Measurements from ENCODE around the gene VAV1.
"Not testable (repeated sequence)": the region's sequence is repeated elsewhere in the genome, so short reads cannot be mapped to it uniquely, and the experiment has no call there.

The VAV1 gene

GRCh38 chr19:6862673-6863078 is 90.2 kb downstream of the VAV1 start:
- H3K27ac ChIP-seq (ENCODE audit: low read depth in 2 of 2, low read length in 2 of 2) = no peak overlapping the region
- peak overlapping the region in 1 of 2 donors; percentile 56 for H3K4me3 ChIP-seq (ENCODE audit: low read length in 2 of 2)
- no peaks in the 10 kb centered on the region for H3K9me3 ChIP-seq (ENCODE audit: control insufficient read depth in 2 of 2, low read length in 2 of 2)
- H3K27me3 ChIP-seq (ENCODE audit: control insufficient read depth in 2 of 2, insufficient read depth in 2 of 2, low read length in 2 of 2) = no peaks in the 10 kb centered on the region
- peaks cover 0 to 4% of the 10 kb centered on the region in 2 donors for H3K4me1 ChIP-seq (ENCODE audit: control insufficient read depth in 2 of 2, insufficient read depth in 2 of 2, low read length in 2 of 2)
- no peak overlapping the region for H3K9ac ChIP-seq (ENCODE audit: low read depth in 1 of 2, low read length in 2 of 2)
- no peaks in the 10 kb centered on the region for H3K36me3 ChIP-seq (ENCODE audit: control insufficient read depth in 2 of 2, insufficient read depth in 2 of 2, low read length in 2 of 2)

GRCh38 chr19:6864325-6864940 is 91.9 kb downstream of the VAV1 start:
- Histone ChIP-seq H3K9ac (ENCODE audit: low read depth in 1 of 2, low read length in 2 of 2) (no peak overlapping the region), H3K27ac (ENCODE audit: low read depth in 2 of 2, low read length in 2 of 2) (no peak overlapping the region), H3K27me3 (ENCODE audit: control insufficient read depth in 2 of 2, insufficient read depth in 2 of 2, low read length in 2 of 2) (no peaks in the 10 kb centered on the region), H3K9me3 (ENCODE audit: control insufficient read depth in 2 of 2, low read length in 2 of 2) (no peaks in the 10 kb centered on the region), H3K36me3 (ENCODE audit: control insufficient read depth in 2 of 2, insufficient read depth in 2 of 2, low read length in 2 of 2) (no peaks in the 10 kb centered on the region), H3K4me3 (ENCODE audit: low read length in 2 of 2) (no peak overlapping the region), H3K4me1 (ENCODE audit: control insufficient read depth in 2 of 2, insufficient read depth in 2 of 2, low read length in 2 of 2) (peaks cover 0 to 4% of the 10 kb centered on the region in 2 donors)

- no peak overlapping the region for H3K27ac ChIP-seq (ENCODE audit: low read depth in 2 of 2, low read length in 2 of 2)
- H3K9me3 ChIP-seq (ENCODE audit: control insufficient read depth in 2 of 2, low read length in 2 of 2) = no peaks in the 10 kb centered on the region
- H3K4me3 ChIP-seq (ENCODE audit: low read length in 2 of 2) = no peak overlapping the region
- no peaks in the 10 kb centered on the region for H3K36me3 ChIP-seq (ENCODE audit: control insufficient read depth in 2 of 2, insufficient read depth in 2 of 2, low read length in 2 of 2)
- no peaks in the 10 kb centered on the region for H3K27me3 ChIP-seq (ENCODE audit: control insufficient read depth in 2 of 2, insufficient read depth in 2 of 2, low read length in 2 of 2)
- H3K9ac ChIP-seq (ENCODE audit: low read depth in 1 of 2, low read length in 2 of 2) = no peak overlapping the region
- H3K4me1 ChIP-seq (ENCODE audit: control insufficient read depth in 2 of 2, insufficient read depth in 2 of 2, low read length in 2 of 2) = peaks cover 0 to 4% of the 10 kb centered on the region in 2 donors
Observed at GRCh38 chr19:6865849-6866248, 93.3 kb downstream of the VAV1 start.

- no peak overlapping the region for H3K9ac ChIP-seq (ENCODE audit: low read depth in 1 of 2, low read length in 2 of 2)
- no peak overlapping the region for H3K4me3 ChIP-seq (ENCODE audit: low read length in 2 of 2)
- no peaks in the 10 kb centered on the region for H3K9me3 ChIP-seq (ENCODE audit: control insufficient read depth in 2 of 2, low read length in 2 of 2)
- no peaks in the 10 kb centered on the region for H3K36me3 ChIP-seq (ENCODE audit: control insufficient read depth in 2 of 2, insufficient read depth in 2 of 2, low read length in 2 of 2)
- H3K27ac ChIP-seq (ENCODE audit: low read depth in 2 of 2, low read length in 2 of 2) = no peak overlapping the region
- H3K4me1 ChIP-seq (ENCODE audit: control insufficient read depth in 2 of 2, insufficient read depth in 2 of 2, low read length in 2 of 2) = peaks cover 0 to 4% of the 10 kb centered on the region in 2 donors
- H3K27me3 ChIP-seq (ENCODE audit: control insufficient read depth in 2 of 2, insufficient read depth in 2 of 2, low read length in 2 of 2) = no peaks in the 10 kb centered on the region
Observed at GRCh38 chr19:6866741-6867151, 94.2 kb downstream of the VAV1 start.

GRCh38 chr19:6868351-6868750 is 95.8 kb downstream of the VAV1 start:
- Histone ChIP-seq H3K9me3 (ENCODE audit: control insufficient read depth in 2 of 2, low read length in 2 of 2) (no peaks in the 10 kb centered on the region), H3K4me3 (ENCODE audit: low read length in 2 of 2) (no peak overlapping the region), H3K36me3 (ENCODE audit: control insufficient read depth in 2 of 2, insufficient read depth in 2 of 2, low read length in 2 of 2) (no peaks in the 10 kb centered on the region), H3K27ac (ENCODE audit: low read depth in 2 of 2, low read length in 2 of 2) (peak overlapping the region in 1 of 2 donors; percentile 32), H3K9ac (ENCODE audit: low read depth in 1 of 2, low read length in 2 of 2) (no peak overlapping the region), H3K27me3 (ENCODE audit: control insufficient read depth in 2 of 2, insufficient read depth in 2 of 2, low read length in 2 of 2) (no peaks in the 10 kb centered on the region), H3K4me1 (ENCODE audit: control insufficient read depth in 2 of 2, insufficient read depth in 2 of 2, low read length in 2 of 2) (peaks cover 0 to 4% of the 10 kb centered on the region in 2 donors)

- H3K9ac ChIP-seq (ENCODE audit: low read depth in 1 of 2, low read length in 2 of 2); H3K27me3 ChIP-seq (ENCODE audit: control insufficient read depth in 2 of 2, insufficient read depth in 2 of 2, low read length in 2 of 2); H3K4me3 ChIP-seq (ENCODE audit: low read length in 2 of 2); H3K36me3 ChIP-seq (ENCODE audit: control insufficient read depth in 2 of 2, insufficient read depth in 2 of 2, low read length in 2 of 2); H3K4me1 ChIP-seq (ENCODE audit: control insufficient read depth in 2 of 2, insufficient read depth in 2 of 2, low read length in 2 of 2); H3K9me3 ChIP-seq (ENCODE audit: control insufficient read depth in 2 of 2, low read length in 2 of 2); H3K27ac ChIP-seq (ENCODE audit: low read depth in 2 of 2, low read length in 2 of 2): not testable (repeated sequence)
Observed at GRCh38 chr19:6869151-6869882, 96.8 kb downstream of the VAV1 start.

- Histone ChIP-seq H3K9ac (ENCODE audit: low read depth in 1 of 2, low read length in 2 of 2) (no peak overlapping the region), H3K9me3 (ENCODE audit: control insufficient read depth in 2 of 2, low read length in 2 of 2) (no peaks in the 10 kb centered on the region), H3K4me3 (ENCODE audit: low read length in 2 of 2) (no peak overlapping the region), H3K27ac (ENCODE audit: low read depth in 2 of 2, low read length in 2 of 2) (no peak overlapping the region), H3K27me3 (ENCODE audit: control insufficient read depth in 2 of 2, insufficient read depth in 2 of 2, low read length in 2 of 2) (no peaks in the 10 kb centered on the region), H3K36me3 (ENCODE audit: control insufficient read depth in 2 of 2, insufficient read depth in 2 of 2, low read length in 2 of 2) (no peaks in the 10 kb centered on the region), H3K4me1 (ENCODE audit: control insufficient read depth in 2 of 2, insufficient read depth in 2 of 2, low read length in 2 of 2) (no peaks in the 10 kb centered on the region)
Observed at GRCh38 chr19:6873708-6874431, 101.4 kb downstream of the VAV1 start.

GRCh38 chr19:6875218-6875617 is 102.7 kb downstream of the VAV1 start:
- Histone ChIP-seq H3K36me3 (ENCODE audit: control insufficient read depth in 2 of 2, insufficient read depth in 2 of 2, low read length in 2 of 2) (no peaks in the 10 kb centered on the region), H3K4me1 (ENCODE audit: control insufficient read depth in 2 of 2, insufficient read depth in 2 of 2, low read length in 2 of 2) (no peaks in the 10 kb centered on the region), H3K27me3 (ENCODE audit: control insufficient read depth in 2 of 2, insufficient read depth in 2 of 2, low read length in 2 of 2) (no peaks in the 10 kb centered on the region), H3K27ac (ENCODE audit: low read depth in 2 of 2, low read length in 2 of 2) (no peak overlapping the region), H3K4me3 (ENCODE audit: low read length in 2 of 2) (no peak overlapping the region), H3K9me3 (ENCODE audit: control insufficient read depth in 2 of 2, low read length in 2 of 2) (no peaks in the 10 kb centered on the region), H3K9ac (ENCODE audit: low read depth in 1 of 2, low read length in 2 of 2) (no peak overlapping the region)

- Histone ChIP-seq H3K36me3 (ENCODE audit: control insufficient read depth in 2 of 2, insufficient read depth in 2 of 2, low read length in 2 of 2) (no peaks in the 10 kb centered on the region), H3K9me3 (ENCODE audit: control insufficient read depth in 2 of 2, low read length in 2 of 2) (no peaks in the 10 kb centered on the region), H3K27ac (ENCODE audit: low read depth in 2 of 2, low read length in 2 of 2) (no peak overlapping the region), H3K27me3 (ENCODE audit: control insufficient read depth in 2 of 2, insufficient read depth in 2 of 2, low read length in 2 of 2) (no peaks in the 10 kb centered on the region), H3K9ac (ENCODE audit: low read depth in 1 of 2, low read length in 2 of 2) (no peak overlapping the region), H3K4me1 (ENCODE audit: control insufficient read depth in 2 of 2, insufficient read depth in 2 of 2, low read length in 2 of 2) (no peaks in the 10 kb centered on the region), H3K4me3 (ENCODE audit: low read length in 2 of 2) (no peak overlapping the region)
Observed at GRCh38 chr19:6876748-6877147, 104.2 kb downstream of the VAV1 start.

GRCh38 chr19:6877766-6878165 is 105.3 kb downstream of the VAV1 start:
- Histone ChIP-seq H3K9ac (ENCODE audit: low read depth in 1 of 2, low read length in 2 of 2) (no peak overlapping the region), H3K27ac (ENCODE audit: low read depth in 2 of 2, low read length in 2 of 2) (no peak overlapping the region), H3K4me3 (ENCODE audit: low read length in 2 of 2) (no peak overlapping the region), H3K4me1 (ENCODE audit: control insufficient read depth in 2 of 2, insufficient read depth in 2 of 2, low read length in 2 of 2) (no peaks in the 10 kb centered on the region), H3K36me3 (ENCODE audit: control insufficient read depth in 2 of 2, insufficient read depth in 2 of 2, low read length in 2 of 2) (no peaks in the 10 kb centered on the region), H3K9me3 (ENCODE audit: control insufficient read depth in 2 of 2, low read length in 2 of 2) (no peaks in the 10 kb centered on the region), H3K27me3 (ENCODE audit: control insufficient read depth in 2 of 2, insufficient read depth in 2 of 2, low read length in 2 of 2) (no peaks in the 10 kb centered on the region)

All from mucosa of rectum (tissue), 2 donors.